NT2/D1 (cell line): ENCODE measurements around the gene TGM3.

Source experiments
- DNase-seq: peaks from one replicate; pipeline ENCODE4 v3.0.0-alpha.2; 2011; ENCODE audit warnings: low read depth, low spot score
- H3K27me3 ChIP-seq: 2 replicates; pipeline ENCODE4 v1.6.0; 2011; ENCODE audit warnings: mild to moderate bottlenecking; ENCODE audit not compliant: insufficient read length, insufficient read depth
- H3K36me3 ChIP-seq: 2 replicates; pipeline ENCODE4 v1.6.1; 2011; ENCODE audit warnings: mild to moderate bottlenecking, low read length, mixed read lengths; ENCODE audit not compliant: insufficient read depth, insufficient read length
- H3K4me1 ChIP-seq: 2 replicates; pipeline ENCODE4 v1.5.1; 2011; ENCODE audit not compliant: insufficient read depth, insufficient read length
- H3K4me3 ChIP-seq: 2 replicates; pipeline ENCODE4 v1.5.1; 2011; ENCODE audit warnings: low read depth; ENCODE audit not compliant: insufficient read length
- H3K9ac ChIP-seq: 2 replicates; pipeline ENCODE4 v1.6.0; 2011; ENCODE audit warnings: low read depth; ENCODE audit not compliant: insufficient read length
- H3K9me3 ChIP-seq: 2 replicates; pipeline ENCODE4 v1.5.1; 2011; ENCODE audit warnings: mild to moderate bottlenecking, low read length; ENCODE audit not compliant: insufficient read depth
- SUZ12 ChIP-seq: IDR thresholded peaks from 2 replicates; pipeline ENCODE4 v1.6.1; 2011; ENCODE audit not compliant: insufficient read length, insufficient read depth; ENCODE audit errors: extremely low read depth
- YY1 ChIP-seq: IDR thresholded peaks from 2 replicates; pipeline ENCODE4 v1.6.1; 2011; ENCODE audit not compliant: insufficient read length, insufficient read depth
- ZNF274 ChIP-seq: IDR thresholded peaks from 2 replicates; pipeline ENCODE4 v1.6.1; 2011; ENCODE audit warnings: mild to moderate bottlenecking, low read depth, low read length

Gene TGM3

DNA sequence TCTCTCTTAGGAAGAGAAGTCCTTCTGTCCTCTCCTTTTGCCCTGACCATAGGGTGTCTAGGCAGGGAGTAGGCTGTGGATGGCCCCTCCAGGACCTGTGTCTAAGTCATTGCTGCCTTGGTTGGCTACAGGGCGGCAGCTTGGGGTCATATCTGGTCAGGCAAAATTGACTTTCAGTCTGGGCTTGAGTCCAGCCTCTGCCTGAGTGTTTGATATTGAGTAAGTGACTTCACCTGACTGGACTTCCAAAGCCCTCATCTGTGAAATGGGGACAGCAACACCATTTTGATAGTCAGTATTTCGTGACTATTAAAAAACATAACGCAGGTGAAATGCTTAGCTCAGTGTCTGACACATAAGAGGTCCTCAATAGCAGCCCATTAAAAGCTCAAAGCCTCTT, 4.6 kb downstream of the TGM3 start:
- Histone ChIP-seq H3K9ac (no peak overlapping the region), H3K27me3 (no peaks in the 10 kb centered on the region), H3K4me1 (peaks cover 5% of the 10 kb centered on the region)

DNA sequence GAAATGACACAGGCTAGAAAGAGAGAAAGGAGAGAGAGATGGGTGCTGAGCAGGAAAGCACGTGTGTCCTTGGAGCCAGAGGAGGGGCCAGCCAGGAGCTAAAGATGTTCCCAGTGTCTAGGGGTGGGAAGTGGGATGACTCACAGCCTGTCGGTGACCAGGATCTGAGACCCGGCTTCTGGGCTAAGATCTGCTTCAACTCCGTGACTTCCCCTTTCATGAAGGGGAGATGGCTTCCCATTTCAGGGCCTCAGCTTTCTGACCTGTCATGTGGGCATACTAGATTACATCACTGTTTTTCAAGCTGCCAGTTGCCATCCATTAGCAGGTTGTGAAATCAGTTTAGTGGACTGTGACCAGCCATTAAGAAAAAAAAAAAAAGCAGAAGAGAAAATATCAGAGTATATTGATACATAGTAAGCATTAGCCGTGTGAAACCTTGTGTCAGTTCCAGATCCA, 5.4 kb downstream of the TGM3 start:
- H3K4me1 ChIP-seq: peaks cover 5% of the 10 kb centered on the region
- H3K36me3 ChIP-seq: no peaks in the 10 kb centered on the region
- H3K4me3 ChIP-seq: no peak overlapping the region
- H3K9ac ChIP-seq: no peak overlapping the region
- TF ChIP-seq ZNF274 (no peak), SUZ12 (no peak), YY1 (no peak)
- no peaks in the 10 kb centered on the region for H3K9me3 ChIP-seq
- no peak for DNase-seq
- no peaks in the 10 kb centered on the region for H3K27me3 ChIP-seq

More for the DNA sequence above, 4.6 kb downstream of the TGM3 start:
- Histone ChIP-seq H3K36me3 (no peaks in the 10 kb centered on the region), H3K4me3 (no peak overlapping the region), H3K9me3 (no peaks in the 10 kb centered on the region)
- TF ChIP-seq SUZ12: no peak
- no peak for TF ChIP-seq ZNF274
- no peak for DNase-seq

DNA sequence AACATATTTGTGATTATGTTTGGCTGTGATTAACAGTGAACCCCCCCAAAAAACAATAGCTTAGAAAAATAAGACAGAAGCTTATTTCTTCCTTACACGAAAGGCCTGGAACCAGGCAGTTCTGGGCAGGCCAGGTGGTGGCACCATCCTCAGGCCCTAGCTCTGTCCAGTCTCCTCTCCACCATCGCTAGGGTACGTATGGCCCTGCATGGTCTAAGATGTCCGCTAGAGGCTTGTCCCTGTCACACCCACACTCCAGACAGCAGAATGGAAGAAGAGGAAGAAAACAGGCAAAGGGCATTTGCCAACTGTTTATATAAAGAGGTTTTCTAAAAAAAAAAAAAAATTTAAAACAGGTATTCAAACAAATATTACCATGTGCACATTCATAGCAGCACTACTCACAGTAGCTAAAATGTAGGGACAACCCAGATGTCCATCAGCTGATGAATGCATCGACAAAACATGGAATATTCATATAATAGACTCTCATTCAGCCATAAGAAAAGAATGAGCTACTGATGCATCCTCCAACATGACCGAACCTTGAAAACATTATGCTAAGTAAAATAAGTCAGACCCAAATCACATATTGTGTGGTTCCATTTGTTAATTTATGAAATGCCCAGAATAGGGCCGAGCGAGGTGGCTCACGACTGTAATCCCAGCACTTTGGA, 6.7 kb downstream of the TGM3 start:
- TF ChIP-seq YY1 (no peak), ZNF274 (no peak), SUZ12 (no peak)
- Histone ChIP-seq H3K36me3 (no peaks in the 10 kb centered on the region), H3K4me1 (peaks cover 2% of the 10 kb centered on the region), H3K9me3 (no peaks in the 10 kb centered on the region), H3K9ac (no peak overlapping the region), H3K27me3 (no peaks in the 10 kb centered on the region), H3K4me3 (no peak overlapping the region)
- no peak for DNase-seq

- Histone ChIP-seq H3K4me3 (no peak overlapping the region), H3K36me3 (no peaks in the 10 kb centered on the region), H3K9ac (no peak overlapping the region), H3K4me1 (no peaks in the 10 kb centered on the region), H3K27me3 (no peaks in the 10 kb centered on the region), H3K9me3 (no peaks in the 10 kb centered on the region)
- DNase-seq: no peak
- TF ChIP-seq ZNF274 (no peak), SUZ12 (no peak)
These were observed 7.9 kb downstream of the TGM3 start for GRCh38 chr20:2303673-2304072.

DNA sequence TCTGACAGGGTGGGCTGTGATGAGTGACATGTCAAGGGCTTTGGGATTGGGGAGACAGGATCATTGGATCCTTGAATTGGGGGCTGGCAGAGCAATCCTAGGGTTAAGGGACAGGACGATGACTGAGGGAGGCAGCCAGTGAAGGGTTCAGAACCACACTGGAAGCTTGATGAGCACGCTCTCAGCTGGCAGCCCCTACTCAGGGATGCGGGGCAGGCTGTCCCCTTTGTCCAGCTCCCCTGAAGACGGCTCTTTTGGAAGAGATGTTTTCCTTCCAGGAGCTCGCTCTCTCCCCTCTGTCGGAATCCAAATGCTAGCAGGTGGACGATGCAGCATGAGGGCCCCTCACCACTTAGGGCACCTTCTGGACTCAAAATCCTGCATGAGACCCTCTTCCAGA, 8.4 kb downstream of the TGM3 start:
- Histone ChIP-seq H3K27me3 (no peaks in the 10 kb centered on the region), H3K4me3 (no peak overlapping the region), H3K4me1 (no peaks in the 10 kb centered on the region), H3K36me3 (no peaks in the 10 kb centered on the region), H3K9me3 (no peaks in the 10 kb centered on the region), H3K9ac (no peak overlapping the region)
- no peak for DNase-seq
- TF ChIP-seq SUZ12: no peak
- no peak for TF ChIP-seq ZNF274
- TF ChIP-seq YY1: no peak

GRCh38 chr20:2305029-2305428, 9.2 kb downstream of the TGM3 start:
- Histone ChIP-seq H3K4me1 (no peaks in the 10 kb centered on the region), H3K9ac (no peak overlapping the region), H3K4me3 (no peak overlapping the region), H3K27me3 (no peaks in the 10 kb centered on the region), H3K9me3 (no peaks in the 10 kb centered on the region), H3K36me3 (no peaks in the 10 kb centered on the region)
- TF ChIP-seq SUZ12 (no peak), ZNF274 (no peak)
- no peak for DNase-seq

GRCh38 chr20:2305479-2305878, 9.7 kb downstream of the TGM3 start:
- TF ChIP-seq ZNF274 (no peak), YY1 (no peak), SUZ12 (no peak)
- Histone ChIP-seq H3K9ac (no peak overlapping the region), H3K4me1 (no peaks in the 10 kb centered on the region), H3K4me3 (no peak overlapping the region), H3K27me3 (no peaks in the 10 kb centered on the region), H3K36me3 (no peaks in the 10 kb centered on the region), H3K9me3 (no peaks in the 10 kb centered on the region)
- no peak for DNase-seq
